Liver (tissue), 9 donors: Measurements from ENCODE around the gene IRF3. TPM values are rescaled to one million over a fixed set of nuclear protein-coding genes. Genes with fewer than 3 reads are reported as not detected.

Source experiments
- DNase-seq: peaks from one replicate; pipeline ENCODE4 v3.0.0-alpha.2; 2017; ENCODE audit warnings: low spot score
- H3K27ac ChIP-seq, 2 donors: one replicate each; pipeline ENCODE4 v1.7.0; 2013; ENCODE audit warnings: inconsistent platforms in 2 of 2, low read length in 2 of 2, control low read depth in 1 of 2, low read depth in 1 of 2, mild to moderate bottlenecking in 1 of 2
- H3K27me3 ChIP-seq, 4 donors: one replicate each; pipeline versions ENCODE4 v1.6.1 to v1.7.0; 2013; ENCODE audit warnings: low read length in 3 of 4, inconsistent platforms in 1 of 4, mild to moderate bottlenecking in 1 of 4, moderate library complexity in 1 of 4; ENCODE audit not compliant: control insufficient read depth in 4 of 4, insufficient read depth in 4 of 4
- H3K36me3 ChIP-seq, 4 donors: one replicate each; pipeline versions ENCODE4 v1.6.1 to v1.7.0; 2013; ENCODE audit warnings: low read length in 3 of 4, mild to moderate bottlenecking in 3 of 4, low read depth in 1 of 4, moderate library complexity in 1 of 4; ENCODE audit not compliant: control insufficient read depth in 4 of 4, insufficient read depth in 3 of 4
- H3K4me1 ChIP-seq, 4 donors: one replicate each; pipeline versions ENCODE4 v1.6.1 to v1.7.0; 2013; ENCODE audit warnings: low read length in 3 of 4, mild to moderate bottlenecking in 3 of 4, moderate library complexity in 1 of 4; ENCODE audit not compliant: control insufficient read depth in 4 of 4, insufficient read depth in 4 of 4
- H3K4me3 ChIP-seq, 3 donors: one replicate each; pipeline versions ENCODE4 v1.6.1 to v1.7.0; 2013; ENCODE audit warnings: low read length in 3 of 3, control low read depth in 1 of 3, low read depth in 1 of 3, mild to moderate bottlenecking in 1 of 3
- H3K9ac ChIP-seq, 2 donors: one replicate each; pipeline ENCODE4 v1.7.0; 2013; ENCODE audit warnings: low read length in 2 of 2, mild to moderate bottlenecking in 2 of 2, moderate library complexity in 2 of 2, control low read depth in 1 of 2, low read depth in 1 of 2
- H3K9me3 ChIP-seq, 4 donors: one replicate each; pipeline versions ENCODE4 v1.6.1 to v1.7.0; 2013; ENCODE audit warnings: low read length in 3 of 4; ENCODE audit not compliant: control insufficient read depth in 4 of 4
- ATF3 ChIP-seq: IDR thresholded peaks from 2 replicates; pipeline ENCODE4 v1.6.1; 2016; ENCODE audit warnings: antibody characterized with exemption
- CTCF ChIP-seq: fragments of 150-350 bp; IDR thresholded peaks from 2 replicates; pipeline ENCODE4 v1.5.1; 2017; ENCODE audit warnings: improper control_type of control experiment, low read depth, low read length; ENCODE audit not compliant: missing input control
- EGR1 ChIP-seq, 2 donors: IDR thresholded peaks; 2 replicates each; pipeline ENCODE4 v1.6.1; 2016 to 2018; ENCODE audit warnings: antibody characterized with exemption in 2 of 2, low read depth in 2 of 2
- FOXA1 ChIP-seq: IDR thresholded peaks from 2 replicates; pipeline ENCODE4 v1.6.1; 2016; ENCODE audit warnings: antibody characterized with exemption
- FOXA2 ChIP-seq: IDR thresholded peaks from 2 replicates; pipeline ENCODE4 v1.6.1; 2016; ENCODE audit warnings: antibody characterized with exemption
- GABPA ChIP-seq, 2 donors: IDR thresholded peaks in 1 of 2; conservative IDR thresholded peaks in 1 of 2; 2 replicates each; pipeline ENCODE4 v1.6.1; 2016; ENCODE audit warnings: antibody characterized with exemption in 2 of 2, mild to moderate bottlenecking in 1 of 2, moderate library complexity in 1 of 2
- HNF4A ChIP-seq, 2 donors: conservative IDR thresholded peaks; 2 replicates each; pipeline ENCODE4 v1.6.1; 2016; ENCODE audit warnings: antibody characterized with exemption in 2 of 2, mild to moderate bottlenecking in 2 of 2
- JUND ChIP-seq, 2 donors: IDR thresholded peaks; 2 replicates each; pipeline ENCODE4 v1.6.1; 2016; ENCODE audit warnings: antibody characterized with exemption in 2 of 2
- NR2F2 ChIP-seq: IDR thresholded peaks from 2 replicates; pipeline ENCODE4 v1.6.1; 2016; ENCODE audit warnings: antibody characterized with exemption
- RAD21 ChIP-seq, 2 donors: IDR thresholded peaks; 2 replicates each; pipeline ENCODE4 v1.6.1; 2016; ENCODE audit warnings: antibody characterized with exemption in 2 of 2, mild to moderate bottlenecking in 2 of 2
- REST ChIP-seq: IDR thresholded peaks from 2 replicates; pipeline ENCODE4 v1.6.1; 2016; ENCODE audit warnings: antibody characterized with exemption, mild to moderate bottlenecking
- RXRA ChIP-seq, 2 donors: IDR thresholded peaks; 2 replicates each; pipeline ENCODE4 v1.6.1; 2017 to 2018; ENCODE audit warnings: antibody characterized with exemption in 2 of 2, mild to moderate bottlenecking in 1 of 2
- SP1 ChIP-seq: IDR thresholded peaks from 2 replicates; pipeline ENCODE4 v1.6.1; 2018; ENCODE audit warnings: antibody characterized with exemption, mild to moderate bottlenecking
- TAF1 ChIP-seq: conservative IDR thresholded peaks from 2 replicates; pipeline ENCODE4 v1.6.1; 2016; ENCODE audit warnings: antibody characterized with exemption, mild to moderate bottlenecking
- YY1 ChIP-seq: IDR thresholded peaks from 2 replicates; pipeline ENCODE4 v1.6.1; 2016; ENCODE audit warnings: antibody characterized with exemption, mild to moderate bottlenecking
- ZBTB33 ChIP-seq: IDR thresholded peaks from 2 replicates; pipeline ENCODE4 v1.6.1; 2016; ENCODE audit warnings: antibody characterized with exemption
- WGBS: extraction: QIAGEN DNeasy Blood & Tissue Kit; methylation state at CpG from one replicate; pipeline ENCODE4 v1.1.7; 2013; 5-methylcytosine and 5-hydroxymethylcytosine counted together
- polyA plus RNA-seq, 2 donors: library from polyadenylated mRNA; stranded (reverse) in 1 of 2; unstranded in 1 of 2; fragments of 200-250 nt in 1 of 2; fragments of >200 nt in 1 of 2; fragmentation: Nextera tagmentation in 1 of 2; extraction: Ambion mirVana in 1 of 2; gene quantifications; one replicate each; pipeline versions ENCODE4 v1.2.1 to v1.2.3, GENCODE V29; 2013 to 2015
- total RNA-seq, 2 donors: library from RNA; depleted of rRNA; stranded (reverse); fragments of >200 nt; gene quantifications; one replicate each; pipeline ENCODE4 v1.2.3, GENCODE V29; 2014
- donor health status: healthy.
- donor health status: healthy.
- donor health status: healthy.
- donor health status: healthy.
- donor health status: healthy.

The IRF3 gene
- total and polyA plus RNA-seq, 4 donors, result 18.2 to 33.6 (median 28.1) TPM

GRCh38 chr19:49664171-49665035 is 1.3 kb downstream of the IRF3 start:
- H3K9ac ChIP-seq, result peak overlapping the region; percentile 84 to 86
- no peaks in the 10 kb centered on the region for H3K9me3 ChIP-seq
- H3K4me3 ChIP-seq, result peak overlapping the region; percentile 66 to 91 (median 91)
- TF ChIP-seq HNF4A (conservative IDR thresholded peaks at IDR 0.05) (no peak), SP1 (peak; percentile 34), RAD21 (IDR thresholded peaks at IDR 0.05) (no peak), CTCF (peak; percentile 29), RXRA (IDR thresholded peaks at IDR 0.05) (no peak), YY1 (peak; percentile 53), GABPA (IDR thresholded peaks at IDR 0.05 in 1 of 2, conservative IDR thresholded peaks at IDR 0.05 in 1 of 2) (peak in 1 of 2 donors; percentile 48), JUND (IDR thresholded peaks at IDR 0.05) (no peak)
- under 1% methylated on average over 53 of the region's 53 CpGs for WGBS
- H3K27ac ChIP-seq, result peak overlapping the region; percentile 88 to 91
- H3K36me3 ChIP-seq, result peaks cover 8 to 27% (median 8%) of the 10 kb centered on the region in 4 donors
- peak; percentile 98 for DNase-seq
- no peaks in the 10 kb centered on the region for H3K27me3 ChIP-seq
- peaks cover 7 to 35% (median 27%) of the 10 kb centered on the region in 4 donors for H3K4me1 ChIP-seq

GRCh38 chr19:49663224-49663623 is 2.4 kb downstream of the IRF3 start:
- H3K36me3 ChIP-seq, result peaks cover 10 to 37% (median 17%) of the 10 kb centered on the region in 4 donors
- no peak overlapping the region for H3K27ac ChIP-seq
- H3K9me3 ChIP-seq, result no peaks in the 10 kb centered on the region
- H3K4me3 ChIP-seq, result no peak overlapping the region
- DNase-seq, result no peak
- no peaks in the 10 kb centered on the region for H3K27me3 ChIP-seq
- H3K4me1 ChIP-seq, result peaks cover 7 to 35% (median 27%) of the 10 kb centered on the region in 4 donors
- WGBS, result 94% methylated on average over 12 of the region's 12 CpGs
- no peak overlapping the region for H3K9ac ChIP-seq
- no peak for TF ChIP-seq GABPA (IDR thresholded peaks at IDR 0.05 in 1 of 2, conservative IDR thresholded peaks at IDR 0.05 in 1 of 2)
- TF ChIP-seq EGR1 (IDR thresholded peaks at IDR 0.05; ENCODE audit: low read depth in 2 of 2), result no peak
- TF ChIP-seq NR2F2, result no peak
- TF ChIP-seq FOXA2, result no peak
- no peak for TF ChIP-seq FOXA1
- no peak for TF ChIP-seq REST
- TF ChIP-seq HNF4A (conservative IDR thresholded peaks at IDR 0.05), result no peak
- TF ChIP-seq JUND (IDR thresholded peaks at IDR 0.05), result no peak
- TF ChIP-seq ZBTB33, result no peak
- no peak for TF ChIP-seq ATF3
- TF ChIP-seq TAF1, result no peak
- no peak for TF ChIP-seq RXRA (IDR thresholded peaks at IDR 0.05)
- TF ChIP-seq CTCF, result no peak
